ENCODE results near the gene KCND2. TPM values are rescaled to one million over a fixed set of nuclear protein-coding genes. Genes with fewer than 3 reads are reported as not detected.

The KCND2 gene
- total and polyA plus RNA-seq, 2 donors from 2014 or later: 0.19 TPM; not detected in 1

DNA sequence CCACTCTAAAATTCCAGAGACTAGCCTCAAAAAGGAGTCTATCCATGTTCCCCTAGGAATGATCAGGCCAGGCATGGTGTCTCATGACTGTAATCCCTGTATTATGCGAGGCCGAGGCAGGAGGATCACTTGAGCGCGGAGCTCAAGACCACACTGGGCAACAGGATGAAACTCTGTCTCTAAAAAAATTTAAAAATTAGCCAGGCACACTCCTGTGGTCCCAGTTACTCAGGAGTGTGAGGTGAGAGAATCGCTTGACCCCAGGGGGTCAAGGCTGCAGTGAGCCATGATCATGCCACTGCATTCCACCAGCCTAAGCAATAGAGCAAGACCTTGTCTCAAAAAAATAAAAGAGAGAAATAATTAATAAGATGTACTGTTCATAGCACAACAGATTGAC, 256.8 kb downstream of the KCND2 start:
- intact Hi-C loops (cut with DNase I): no loop called here
- FAIRE-seq (no peak), DNase-seq (no peak)
- no peak overlapping the region for H3K9ac ChIP-seq (ENCODE audit: low read length in 3 of 3)
- H3K36me3 ChIP-seq (ENCODE audit: control insufficient read depth in 2 of 3, insufficient read depth in 3 of 3, low read length in 3 of 3): no peaks in the 10 kb centered on the region
- TF ChIP-seq, protein P1, sequence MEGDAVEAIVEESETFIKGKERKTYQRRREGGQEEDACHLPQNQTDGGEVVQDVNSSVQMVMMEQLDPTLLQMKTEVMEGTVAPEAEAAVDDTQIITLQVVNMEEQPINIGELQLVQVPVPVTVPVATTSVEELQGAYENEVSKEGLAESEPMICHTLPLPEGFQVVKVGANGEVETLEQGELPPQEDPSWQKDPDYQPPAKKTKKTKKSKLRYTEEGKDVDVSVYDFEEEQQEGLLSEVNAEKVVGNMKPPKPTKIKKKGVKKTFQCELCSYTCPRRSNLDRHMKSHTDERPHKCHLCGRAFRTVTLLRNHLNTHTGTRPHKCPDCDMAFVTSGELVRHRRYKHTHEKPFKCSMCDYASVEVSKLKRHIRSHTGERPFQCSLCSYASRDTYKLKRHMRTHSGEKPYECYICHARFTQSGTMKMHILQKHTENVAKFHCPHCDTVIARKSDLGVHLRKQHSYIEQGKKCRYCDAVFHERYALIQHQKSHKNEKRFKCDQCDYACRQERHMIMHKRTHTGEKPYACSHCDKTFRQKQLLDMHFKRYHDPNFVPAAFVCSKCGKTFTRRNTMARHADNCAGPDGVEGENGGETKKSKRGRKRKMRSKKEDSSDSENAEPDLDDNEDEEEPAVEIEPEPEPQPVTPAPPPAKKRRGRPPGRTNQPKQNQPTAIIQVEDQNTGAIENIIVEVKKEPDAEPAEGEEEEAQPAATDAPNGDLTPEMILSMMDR (IDR thresholded peaks at IDR 0.05; ENCODE audit: borderline replicate concordance, extremely low read depth, insufficient read depth): no peak
- H3K9me3 ChIP-seq (ENCODE audit: control insufficient read depth in 2 of 3, insufficient read depth in 1 of 3, low read length in 3 of 3): no peaks in the 10 kb centered on the region
- H3K27ac ChIP-seq (ENCODE audit: low read depth in 2 of 2, low read length in 2 of 2): no peak overlapping the region
- no peaks in the 10 kb centered on the region for H3K27me3 ChIP-seq (ENCODE audit: control insufficient read depth, insufficient read depth, low read length)
- H3K4me3 ChIP-seq (ENCODE audit: low read length in 3 of 3): no peak overlapping the region
- H3K4me1 ChIP-seq (ENCODE audit: control insufficient read depth in 2 of 3, insufficient read depth in 2 of 3, low read depth in 1 of 3, low read length in 3 of 3): no peaks in the 10 kb centered on the region

DNA sequence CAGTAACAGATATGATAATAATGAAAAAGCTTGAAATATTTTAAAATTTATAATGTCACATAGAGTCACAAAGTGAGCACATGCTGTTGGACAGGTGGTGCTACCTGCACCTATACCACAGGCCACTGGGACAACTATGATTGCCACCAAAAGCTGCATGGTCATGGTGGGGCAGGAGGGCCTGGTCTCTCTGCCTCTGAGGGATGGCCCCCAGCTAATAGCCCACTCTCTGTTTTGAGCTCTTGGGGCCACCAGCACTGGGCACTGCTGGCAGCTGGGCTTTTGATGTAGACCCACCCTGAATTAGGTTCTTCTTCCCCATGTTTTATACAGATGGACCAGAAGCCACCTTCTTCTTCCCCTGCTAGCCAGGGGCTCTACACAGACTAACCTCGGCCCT, 265.4 kb downstream of the KCND2 start:
- no peak overlapping the region for H3K4me3 ChIP-seq (ENCODE audit: low read length in 3 of 3)
- no peak for DNase-seq
- H3K27me3 ChIP-seq (ENCODE audit: control insufficient read depth, insufficient read depth, low read length): no peaks in the 10 kb centered on the region
- intact Hi-C loops (cut with DNase I): no loop called here
- H3K4me1 ChIP-seq (ENCODE audit: control insufficient read depth in 2 of 3, insufficient read depth in 2 of 3, low read depth in 1 of 3, low read length in 3 of 3): no peaks in the 10 kb centered on the region
- H3K9ac ChIP-seq (ENCODE audit: low read length in 3 of 3): no peak overlapping the region
- H3K9me3 ChIP-seq (ENCODE audit: control insufficient read depth in 2 of 3, insufficient read depth in 1 of 3, low read length in 3 of 3): no peaks in the 10 kb centered on the region
- TF ChIP-seq, protein P1 (IDR thresholded peaks at IDR 0.05; ENCODE audit: borderline replicate concordance, extremely low read depth, insufficient read depth): no peak
- no peak overlapping the region for H3K27ac ChIP-seq (ENCODE audit: low read depth in 2 of 2, low read length in 2 of 2)
- FAIRE-seq: no peak
- H3K36me3 ChIP-seq (ENCODE audit: control insufficient read depth in 2 of 3, insufficient read depth in 3 of 3, low read length in 3 of 3): no peaks in the 10 kb centered on the region

DNA sequence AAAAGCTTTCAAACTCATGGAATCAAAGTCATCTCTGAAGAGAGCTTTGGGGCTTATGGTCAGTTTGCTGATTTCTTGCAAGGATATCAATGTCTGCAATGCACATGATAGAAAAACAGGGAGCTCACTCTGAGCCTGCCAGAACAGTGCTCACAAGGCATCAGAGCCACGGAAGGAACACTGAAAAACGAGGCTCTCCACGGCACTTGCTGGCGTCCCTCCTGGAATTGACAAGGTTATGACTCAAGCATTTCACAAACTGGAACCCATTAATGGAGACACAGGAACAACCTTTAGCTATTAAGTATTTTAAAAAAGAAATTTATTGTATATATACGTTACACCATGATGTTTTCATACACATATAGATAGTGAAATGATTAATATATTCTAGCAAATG, 266.3 kb downstream of the KCND2 start:
- Histone ChIP-seq H3K36me3 (ENCODE audit: control insufficient read depth in 2 of 3, insufficient read depth in 3 of 3, low read length in 3 of 3) (no peaks in the 10 kb centered on the region), H3K4me3 (ENCODE audit: low read length in 3 of 3) (no peak overlapping the region), H3K27me3 (ENCODE audit: control insufficient read depth, insufficient read depth, low read length) (no peaks in the 10 kb centered on the region), H3K9me3 (ENCODE audit: control insufficient read depth in 2 of 3, insufficient read depth in 1 of 3, low read length in 3 of 3) (no peaks in the 10 kb centered on the region), H3K9ac (ENCODE audit: low read length in 3 of 3) (no peak overlapping the region), H3K27ac (ENCODE audit: low read depth in 2 of 2, low read length in 2 of 2) (no peak overlapping the region), H3K4me1 (ENCODE audit: control insufficient read depth in 2 of 3, insufficient read depth in 2 of 3, low read depth in 1 of 3, low read length in 3 of 3) (no peaks in the 10 kb centered on the region)
- DNase-seq (no peak), FAIRE-seq (no peak)
- intact Hi-C loops (cut with DNase I): no loop called here
- TF ChIP-seq, protein P1 (IDR thresholded peaks at IDR 0.05; ENCODE audit: borderline replicate concordance, extremely low read depth, insufficient read depth): no peak

DNA sequence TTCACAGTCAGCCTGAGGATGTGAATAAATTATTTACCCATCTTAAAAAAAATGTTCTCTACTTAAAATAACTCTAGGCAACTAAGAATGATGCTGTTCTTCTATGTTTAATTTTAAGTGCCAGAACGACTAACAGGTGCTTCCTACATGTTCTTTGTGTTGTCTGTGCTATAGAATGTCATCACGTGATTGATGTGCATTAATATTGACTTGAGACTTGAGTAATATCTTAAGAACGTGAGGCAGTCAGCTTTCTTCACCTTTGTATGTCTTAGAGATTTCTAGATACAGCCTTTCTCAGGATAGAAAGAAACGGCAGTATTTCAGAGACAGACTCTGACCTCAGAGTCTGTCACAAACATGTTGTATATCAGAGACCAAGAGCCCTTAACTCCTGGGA, 274.6 kb downstream of the KCND2 start:
- H3K9ac ChIP-seq (ENCODE audit: low read length in 3 of 3): no peak overlapping the region
- no peak overlapping the region for H3K4me3 ChIP-seq (ENCODE audit: low read length in 3 of 3)
- no peak overlapping the region for H3K27ac ChIP-seq (ENCODE audit: low read depth in 2 of 2, low read length in 2 of 2)
- intact Hi-C loops (cut with DNase I): no loop called here
- H3K9me3 ChIP-seq (ENCODE audit: control insufficient read depth in 2 of 3, insufficient read depth in 1 of 3, low read length in 3 of 3): no peaks in the 10 kb centered on the region
- no peaks in the 10 kb centered on the region for H3K27me3 ChIP-seq (ENCODE audit: control insufficient read depth, insufficient read depth, low read length)
- TF ChIP-seq, protein P1 (IDR thresholded peaks at IDR 0.05; ENCODE audit: borderline replicate concordance, extremely low read depth, insufficient read depth): no peak
- no peaks in the 10 kb centered on the region for H3K36me3 ChIP-seq (ENCODE audit: control insufficient read depth in 2 of 3, insufficient read depth in 3 of 3, low read length in 3 of 3)
- DNase-seq (no peak), FAIRE-seq (no peak)
- no peaks in the 10 kb centered on the region for H3K4me1 ChIP-seq (ENCODE audit: control insufficient read depth in 2 of 3, insufficient read depth in 2 of 3, low read depth in 1 of 3, low read length in 3 of 3)
